GM12801 (cell line): Measurements from ENCODE around the gene PTPN11.

Experiments used
- TF ChIP-seq, protein P1 (sequence below): IDR thresholded peaks from one replicate; pipeline ENCODE4 v1.5.1; 2011; ENCODE audit warnings: control low read depth; ENCODE audit not compliant: insufficient read length; ENCODE audit errors: extremely low read depth

Gene PTPN11

GRCh38 chr12:112546339-112546738 is 127.6 kb downstream of the PTPN11 start:
- TF ChIP-seq, protein P1, sequence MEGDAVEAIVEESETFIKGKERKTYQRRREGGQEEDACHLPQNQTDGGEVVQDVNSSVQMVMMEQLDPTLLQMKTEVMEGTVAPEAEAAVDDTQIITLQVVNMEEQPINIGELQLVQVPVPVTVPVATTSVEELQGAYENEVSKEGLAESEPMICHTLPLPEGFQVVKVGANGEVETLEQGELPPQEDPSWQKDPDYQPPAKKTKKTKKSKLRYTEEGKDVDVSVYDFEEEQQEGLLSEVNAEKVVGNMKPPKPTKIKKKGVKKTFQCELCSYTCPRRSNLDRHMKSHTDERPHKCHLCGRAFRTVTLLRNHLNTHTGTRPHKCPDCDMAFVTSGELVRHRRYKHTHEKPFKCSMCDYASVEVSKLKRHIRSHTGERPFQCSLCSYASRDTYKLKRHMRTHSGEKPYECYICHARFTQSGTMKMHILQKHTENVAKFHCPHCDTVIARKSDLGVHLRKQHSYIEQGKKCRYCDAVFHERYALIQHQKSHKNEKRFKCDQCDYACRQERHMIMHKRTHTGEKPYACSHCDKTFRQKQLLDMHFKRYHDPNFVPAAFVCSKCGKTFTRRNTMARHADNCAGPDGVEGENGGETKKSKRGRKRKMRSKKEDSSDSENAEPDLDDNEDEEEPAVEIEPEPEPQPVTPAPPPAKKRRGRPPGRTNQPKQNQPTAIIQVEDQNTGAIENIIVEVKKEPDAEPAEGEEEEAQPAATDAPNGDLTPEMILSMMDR: no peak

- TF ChIP-seq, protein P1: no peak
These were observed 128.2 kb downstream of the PTPN11 start for GRCh38 chr12:112546996-112547395.

- TF ChIP-seq, protein P1: no peak
These were observed 130.3 kb downstream of the PTPN11 start for GRCh38 chr12:112549031-112549430.

GRCh38 chr12:112551681-112552080 is 132.9 kb downstream of the PTPN11 start:
- TF ChIP-seq, protein P1: no peak

- TF ChIP-seq, protein P1: no peak
These were observed 137.0 kb downstream of the PTPN11 start for GRCh38 chr12:112555621-112556233.

- TF ChIP-seq, protein P1: no peak
These were observed 139.3 kb downstream of the PTPN11 start for GRCh38 chr12:112557951-112558630.
